ENCODE measurements around the gene IGHMBP2.

The IGHMBP2 gene

DNA sequence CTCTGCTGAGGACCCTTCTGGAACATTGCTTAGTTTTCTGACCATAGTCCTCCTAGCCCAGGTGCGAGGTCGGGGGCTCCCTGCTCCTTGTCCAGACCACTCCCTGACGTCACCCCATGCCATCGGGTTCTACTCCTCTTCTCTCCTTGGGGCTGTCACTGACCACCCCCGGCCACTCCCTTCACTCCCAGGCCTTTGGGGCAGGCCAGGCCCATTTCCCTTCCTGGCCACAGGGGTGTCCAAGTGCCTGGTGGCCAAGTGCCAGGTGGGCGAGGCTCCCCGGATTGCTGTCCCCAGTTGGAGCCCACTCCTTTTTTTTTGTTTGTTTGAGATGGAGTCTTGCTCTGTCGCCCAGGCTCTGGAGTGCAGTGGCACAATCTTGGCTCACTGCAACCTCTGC is 57.6 kb downstream of the IGHMBP2 start (continued):
- no peak for TF ChIP-seq ZNF658 (tag by site-specific recombination; IDR thresholded peaks at IDR 0.05)
- no peak for TF ChIP-seq ZNF747 (tag by site-specific recombination; IDR thresholded peaks at IDR 0.05)
- TF ChIP-seq ZNF555 (tag by site-specific recombination; conservative IDR thresholded peaks at IDR 0.05): no peak
- no peak for TF ChIP-seq ZNF791 (tag by site-specific recombination; IDR thresholded peaks at IDR 0.05)

DNA sequence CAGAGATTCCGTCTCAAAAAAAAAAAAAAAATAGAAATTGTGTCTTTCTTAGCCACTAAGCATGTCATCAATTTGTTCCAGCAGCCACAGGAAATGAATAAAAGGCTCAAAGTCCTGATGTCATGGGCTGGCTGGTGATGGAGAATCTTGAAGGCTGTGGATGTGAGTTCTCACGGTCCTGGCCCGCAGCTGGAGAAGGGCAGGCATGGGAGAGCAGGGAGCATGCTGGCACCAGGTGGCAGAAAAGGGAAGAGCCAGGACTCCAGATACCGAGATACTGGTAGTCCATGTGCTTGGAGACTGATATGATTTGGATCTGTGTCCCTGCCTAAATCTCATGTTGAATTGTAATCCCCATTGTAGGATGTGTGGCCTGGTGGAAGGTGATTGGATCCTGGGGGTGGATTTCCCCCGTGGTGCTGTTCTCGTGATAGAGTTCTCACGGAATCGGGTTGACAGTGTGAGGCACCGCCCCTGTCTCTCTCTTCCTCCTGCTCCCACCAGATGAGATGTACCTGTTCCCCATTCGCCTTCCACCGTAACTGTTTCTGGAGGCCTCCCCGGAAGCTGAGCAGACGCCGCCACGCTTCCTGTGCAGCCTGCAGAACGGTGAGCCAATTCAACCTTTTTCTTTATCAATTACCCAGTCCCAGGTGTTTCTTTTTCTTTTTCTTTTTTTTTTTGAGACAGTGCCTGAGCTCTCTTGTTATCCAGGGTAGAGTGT is 59.0 kb downstream of the IGHMBP2 start:
- ChIA-PET CTCF (interaction anchor here (0.7 kb wide), 1 partner anchor 169 kb away, joined by 3 read pairs; no protein-coding TSS in a partner anchor), POLR2A (interaction anchor here (0.6 to 1.0 kb wide), 2 partner anchors 9 to 36 kb away, joined by 3 to 5 read pairs; no protein-coding TSS in a partner anchor)
- no peaks in the 10 kb centered on the region for H3K36me3 ChIP-seq (ENCODE audit: control insufficient read depth in 2 of 2, insufficient read depth in 1 of 2, low read length in 2 of 2)
- TF ChIP-seq HOXC10 (CRISPR knock-in tag; IDR thresholded peaks at IDR 0.05) (no peak), ZNF530 (tag by site-specific recombination; IDR thresholded peaks at IDR 0.05; ENCODE audit: low read depth) (no peak), ZNF600 (tag by site-specific recombination; IDR thresholded peaks at IDR 0.05) (no peak), ZNF514 (tag by site-specific recombination; IDR thresholded peaks at IDR 0.05) (no peak), ZEB2 (tag by site-specific recombination; IDR thresholded peaks at IDR 0.05) (no peak), TRIM28 (IDR thresholded peaks at IDR 0.05; ENCODE audit: borderline replicate concordance, low read length) (no peak), ZNF624 (tag by site-specific recombination; IDR thresholded peaks at IDR 0.05) (no peak), ZBTB8A (tag by site-specific recombination; IDR thresholded peaks at IDR 0.05) (no peak), ZNF23 (tag by site-specific recombination; IDR thresholded peaks at IDR 0.05; ENCODE audit: borderline replicate concordance) (no peak), BCL11A (tag by site-specific recombination; IDR thresholded peaks at IDR 0.05; ENCODE audit: low read depth) (no peak), ZNF677 (tag by site-specific recombination; IDR thresholded peaks at IDR 0.05) (no peak), ZNF423 (tag by site-specific recombination; IDR thresholded peaks at IDR 0.05) (no peak), ZNF707 (tag by site-specific recombination; IDR thresholded peaks at IDR 0.05) (no peak), WT1 (tag by site-specific recombination; IDR thresholded peaks at IDR 0.05) (no peak)
- TF ChIP-seq, protein P1, sequence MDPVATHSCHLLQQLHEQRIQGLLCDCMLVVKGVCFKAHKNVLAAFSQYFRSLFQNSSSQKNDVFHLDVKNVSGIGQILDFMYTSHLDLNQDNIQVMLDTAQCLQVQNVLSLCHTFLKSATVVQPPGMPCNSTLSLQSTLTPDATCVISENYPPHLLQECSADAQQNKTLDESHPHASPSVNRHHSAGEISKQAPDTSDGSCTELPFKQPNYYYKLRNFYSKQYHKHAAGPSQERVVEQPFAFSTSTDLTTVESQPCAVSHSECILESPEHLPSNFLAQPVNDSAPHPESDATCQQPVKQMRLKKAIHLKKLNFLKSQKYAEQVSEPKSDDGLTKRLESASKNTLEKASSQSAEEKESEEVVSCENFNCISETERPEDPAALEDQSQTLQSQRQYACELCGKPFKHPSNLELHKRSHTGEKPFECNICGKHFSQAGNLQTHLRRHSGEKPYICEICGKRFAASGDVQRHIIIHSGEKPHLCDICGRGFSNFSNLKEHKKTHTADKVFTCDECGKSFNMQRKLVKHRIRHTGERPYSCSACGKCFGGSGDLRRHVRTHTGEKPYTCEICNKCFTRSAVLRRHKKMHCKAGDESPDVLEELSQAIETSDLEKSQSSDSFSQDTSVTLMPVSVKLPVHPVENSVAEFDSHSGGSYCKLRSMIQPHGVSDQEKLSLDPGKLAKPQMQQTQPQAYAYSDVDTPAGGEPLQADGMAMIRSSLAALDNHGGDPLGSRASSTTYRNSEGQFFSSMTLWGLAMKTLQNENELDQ (tag by site-specific recombination; IDR thresholded peaks at IDR 0.05; ENCODE audit: low read depth): no peak
- TF ChIP-seq, protein P2, sequence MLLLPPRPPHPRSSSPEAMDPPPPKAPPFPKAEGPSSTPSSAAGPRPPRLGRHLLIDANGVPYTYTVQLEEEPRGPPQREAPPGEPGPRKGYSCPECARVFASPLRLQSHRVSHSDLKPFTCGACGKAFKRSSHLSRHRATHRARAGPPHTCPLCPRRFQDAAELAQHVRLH (tag by site-specific recombination; IDR thresholded peaks at IDR 0.05): no peak
- no peaks in the 10 kb centered on the region for H3K9me3 ChIP-seq (ENCODE audit: control insufficient read depth, insufficient read depth, low read depth, low read length)
- H3K4me3 ChIP-seq (ENCODE audit: low read depth, low read length): no peak overlapping the region
- no peak overlapping the region for H3K27ac ChIP-seq (ENCODE audit: extremely low read depth, low read depth, low read length)
- H3K4me1 ChIP-seq (ENCODE audit: control insufficient read depth, insufficient read depth, low read length): no peaks in the 10 kb centered on the region

DNA sequence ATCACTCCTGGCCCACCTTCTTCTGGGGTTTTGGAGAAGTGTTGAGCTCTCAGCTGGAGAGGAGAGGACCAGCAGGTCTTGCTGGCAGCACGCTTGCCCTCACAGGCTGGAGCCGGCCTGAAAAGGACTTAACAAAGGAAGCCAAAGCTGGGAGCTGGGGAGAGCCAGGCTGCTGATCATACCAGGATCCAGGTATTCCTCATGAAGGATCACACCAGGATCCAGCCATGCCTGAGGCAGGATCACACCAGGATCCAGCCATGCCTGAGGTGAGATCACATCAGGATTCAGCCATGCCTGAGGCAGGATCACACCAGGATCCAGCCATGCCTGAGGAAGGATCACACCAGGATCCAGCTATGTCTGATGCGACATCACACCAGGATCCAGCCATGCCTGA is 60.1 kb downstream of the IGHMBP2 start:
- ChIA-PET CTCF (interaction anchor here (0.6 to 0.7 kb wide), 2 partner anchors 84 to 168 kb away, joined by 3 read pairs; no protein-coding TSS in a partner anchor), POLR2A (no interaction called here)
- no peak overlapping the region for H3K27ac ChIP-seq (ENCODE audit: extremely low read depth, low read depth, low read length)
- no peaks in the 10 kb centered on the region for H3K9me3 ChIP-seq (ENCODE audit: control insufficient read depth, insufficient read depth, low read depth, low read length)
- H3K36me3 ChIP-seq (ENCODE audit: control insufficient read depth in 2 of 2, insufficient read depth in 1 of 2, low read length in 2 of 2): no peaks in the 10 kb centered on the region
- TF ChIP-seq ZNF501 (tag by site-specific recombination; IDR thresholded peaks at IDR 0.05): no peak
- no peak for TF ChIP-seq ZNF548 (tag by site-specific recombination; IDR thresholded peaks at IDR 0.05)
- no peaks in the 10 kb centered on the region for H3K4me1 ChIP-seq (ENCODE audit: control insufficient read depth, insufficient read depth, low read length)
- H3K4me3 ChIP-seq (ENCODE audit: low read depth, low read length): no peak overlapping the region
